ENCODE results near the gene MGLL.

- TF ChIP-seq, protein P1, sequence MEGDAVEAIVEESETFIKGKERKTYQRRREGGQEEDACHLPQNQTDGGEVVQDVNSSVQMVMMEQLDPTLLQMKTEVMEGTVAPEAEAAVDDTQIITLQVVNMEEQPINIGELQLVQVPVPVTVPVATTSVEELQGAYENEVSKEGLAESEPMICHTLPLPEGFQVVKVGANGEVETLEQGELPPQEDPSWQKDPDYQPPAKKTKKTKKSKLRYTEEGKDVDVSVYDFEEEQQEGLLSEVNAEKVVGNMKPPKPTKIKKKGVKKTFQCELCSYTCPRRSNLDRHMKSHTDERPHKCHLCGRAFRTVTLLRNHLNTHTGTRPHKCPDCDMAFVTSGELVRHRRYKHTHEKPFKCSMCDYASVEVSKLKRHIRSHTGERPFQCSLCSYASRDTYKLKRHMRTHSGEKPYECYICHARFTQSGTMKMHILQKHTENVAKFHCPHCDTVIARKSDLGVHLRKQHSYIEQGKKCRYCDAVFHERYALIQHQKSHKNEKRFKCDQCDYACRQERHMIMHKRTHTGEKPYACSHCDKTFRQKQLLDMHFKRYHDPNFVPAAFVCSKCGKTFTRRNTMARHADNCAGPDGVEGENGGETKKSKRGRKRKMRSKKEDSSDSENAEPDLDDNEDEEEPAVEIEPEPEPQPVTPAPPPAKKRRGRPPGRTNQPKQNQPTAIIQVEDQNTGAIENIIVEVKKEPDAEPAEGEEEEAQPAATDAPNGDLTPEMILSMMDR (IDR thresholded peaks at IDR 0.05; ENCODE audit: borderline replicate concordance, extremely low read depth, low read length, poor library complexity, severe bottlenecking) = no peak
- TF ChIP-seq EZH2 (IDR thresholded peaks at IDR 0.05; ENCODE audit: borderline replicate concordance, low read depth, low read length, severe bottlenecking) = no peak
Observed at GRCh38 chr3:127820826-127821313, 1.4 kb downstream of the MGLL start.
